GM10266 (cell line): Measurements from ENCODE around the gene LSAMP.
"Not testable (repeated sequence)": the region's sequence is repeated elsewhere in the genome, so short reads cannot be mapped to it uniquely, and the experiment has no call there.

Source experiments
- DNase-seq: peaks from one replicate; pipeline ENCODE4 v3.0.0; 2012; ENCODE audit errors: extremely low spot score
- CTCF ChIP-seq: IDR thresholded peaks from 2 replicates; pipeline ENCODE4 v1.5.1; 2012; ENCODE audit warnings: mild to moderate bottlenecking, low read depth; ENCODE audit not compliant: control insufficient read depth, insufficient read depth; ENCODE audit errors: missing control alignments

LSAMP gene

GRCh38 chr3:116077059-116077458 lies 368.2 kb downstream of the LSAMP start:
- no peak for DNase-seq
- TF ChIP-seq CTCF: no peak

GRCh38 chr3:116070516-116071278 lies 374.6 kb downstream of the LSAMP start:
- DNase-seq: not testable (repeated sequence)

GRCh38 chr3:116070061-116070460 lies 375.2 kb downstream of the LSAMP start:
- no peak for DNase-seq
- no peak for TF ChIP-seq CTCF

- DNase-seq: no peak
- no peak for TF ChIP-seq CTCF
Measured at GRCh38 chr3:116069024-116069423, 376.3 kb downstream of the LSAMP start.

- DNase-seq: no peak
- no peak for TF ChIP-seq CTCF
Measured at GRCh38 chr3:116067326-116067725, 378.0 kb downstream of the LSAMP start.

GRCh38 chr3:116065501-116065900 lies 379.8 kb downstream of the LSAMP start:
- TF ChIP-seq CTCF: no peak
- DNase-seq: no peak

GRCh38 chr3:116064646-116065045 lies 380.6 kb downstream of the LSAMP start:
- no peak for TF ChIP-seq CTCF
- DNase-seq: no peak
